T-helper 2 cell treated with Interferon-gamma antibody and Interleukin-4, amounts not matched to agents 5 μg/mL and 100 μg/mL, for 36 hours (primary cell): Measurements from ENCODE around the gene XRCC5.
"Not testable (repeated sequence)": the region's sequence is repeated elsewhere in the genome, so short reads cannot be mapped to it uniquely, and the experiment has no call there.

Experiments
- DNase-seq: peaks from one replicate; pipeline ENCODE4 v3.0.0; 2021; ENCODE audit warnings: low spot score
- H3K27ac Mint-ChIP-seq: one replicate; pipeline ENCODE4 v1.8.0; 2021; ENCODE audit warnings: mild to moderate bottlenecking, mixed read lengths
- H3K27me3 Mint-ChIP-seq: one replicate; pipeline ENCODE4 v1.8.0; 2021; ENCODE audit warnings: low read depth, mixed read lengths
- H3K36me3 Mint-ChIP-seq: one replicate; pipeline ENCODE4 v1.8.0; 2021; ENCODE audit warnings: low read depth, mixed read lengths
- H3K4me1 Mint-ChIP-seq: one replicate; pipeline ENCODE4 v1.8.0; 2021; ENCODE audit warnings: low read depth, mixed read lengths
- H3K4me3 Mint-ChIP-seq: one replicate; pipeline ENCODE4 v1.8.0; 2022; ENCODE audit warnings: mild to moderate bottlenecking, moderate library complexity, mixed read lengths
- H3K9me3 Mint-ChIP-seq: one replicate; pipeline ENCODE4 v1.8.0; 2021; ENCODE audit warnings: mixed read lengths

The XRCC5 gene

GRCh38 chr2:216080048-216080447 is 29.1 kb upstream of the XRCC5 start:
- not testable (repeated sequence) for H3K9me3 Mint-ChIP-seq, DNase-seq, H3K27ac Mint-ChIP-seq, H3K27me3 Mint-ChIP-seq
- H3K4me1 Mint-ChIP-seq: peaks cover 48% of the 10 kb centered on the region
- H3K36me3 Mint-ChIP-seq: peaks cover 15% of the 10 kb centered on the region
- peak overlapping the region; percentile 96 for H3K4me3 Mint-ChIP-seq

GRCh38 chr2:216081012-216081411 is 28.1 kb upstream of the XRCC5 start:
- peak overlapping the region; percentile 83 for H3K27ac Mint-ChIP-seq
- H3K4me1 Mint-ChIP-seq: peaks cover 44% of the 10 kb centered on the region
- peaks cover 10% of the 10 kb centered on the region for H3K36me3 Mint-ChIP-seq
- no peaks in the 10 kb centered on the region for H3K9me3 Mint-ChIP-seq
- no peak for DNase-seq
- no peaks in the 10 kb centered on the region for H3K27me3 Mint-ChIP-seq
- peak overlapping the region; percentile 96 for H3K4me3 Mint-ChIP-seq

GRCh38 chr2:216081487-216082116 is 27.5 kb upstream of the XRCC5 start, which contains the start of the genes PECR and TMEM169:
Gene PECR (minus strand): TSS chr2:216081809. CDS start chr2:216081741, 68 bp downstream.
Gene TMEM169 (plus strand): TSS chr2:216081919. CDS start chr2:216095964, 14,045 bp downstream.
- peaks cover 8% of the 10 kb centered on the region for H3K36me3 Mint-ChIP-seq
- no peaks in the 10 kb centered on the region for H3K27me3 Mint-ChIP-seq
- peaks cover 45% of the 10 kb centered on the region for H3K4me1 Mint-ChIP-seq
- peak within 1 kb of the TSS; percentile 96 for H3K4me3 Mint-ChIP-seq
- H3K27ac Mint-ChIP-seq: peak within 1 kb of the TSS; percentile 87
- DNase-seq: peak; percentile 79
- H3K9me3 Mint-ChIP-seq: no peaks in the 10 kb centered on the region

- no peaks in the 10 kb centered on the region for H3K27me3 Mint-ChIP-seq
- no peaks in the 10 kb centered on the region for H3K9me3 Mint-ChIP-seq
- H3K36me3 Mint-ChIP-seq: peaks cover 12% of the 10 kb centered on the region
- H3K4me1 Mint-ChIP-seq: peaks cover 49% of the 10 kb centered on the region
- DNase-seq: no peak
- H3K4me3 Mint-ChIP-seq: peak overlapping the region; percentile 96
- H3K27ac Mint-ChIP-seq: peak overlapping the region; percentile 87
Observed at GRCh38 chr2:216082117-216082711, 26.9 kb upstream of the XRCC5 start.

- H3K4me1 Mint-ChIP-seq: peaks cover 51% of the 10 kb centered on the region
- H3K36me3 Mint-ChIP-seq: peaks cover 12% of the 10 kb centered on the region
- H3K27ac Mint-ChIP-seq: peak overlapping the region; percentile 87
- peak overlapping the region; percentile 96 for H3K4me3 Mint-ChIP-seq
- H3K27me3 Mint-ChIP-seq: no peaks in the 10 kb centered on the region
- no peak for DNase-seq
- no peaks in the 10 kb centered on the region for H3K9me3 Mint-ChIP-seq
Observed at GRCh38 chr2:216082805-216083204, 26.3 kb upstream of the XRCC5 start.

GRCh38 chr2:216083464-216084281 is 25.5 kb upstream of the XRCC5 start:
- Mint-ChIP-seq H3K4me1 (peaks cover 50% of the 10 kb centered on the region), H3K27me3 (no peaks in the 10 kb centered on the region), H3K9me3 (no peaks in the 10 kb centered on the region), H3K27ac (peak overlapping the region; percentile 87), H3K36me3 (peaks cover 12% of the 10 kb centered on the region), H3K4me3 (peak overlapping the region; percentile 96)
- DNase-seq: no peak

GRCh38 chr2:216084547-216084946 is 24.6 kb upstream of the XRCC5 start:
- Mint-ChIP-seq H3K27me3 (no peaks in the 10 kb centered on the region), H3K9me3 (no peaks in the 10 kb centered on the region), H3K4me3 (peak overlapping the region; percentile 96), H3K27ac (peak overlapping the region; percentile 87), H3K36me3 (peaks cover 15% of the 10 kb centered on the region), H3K4me1 (peaks cover 47% of the 10 kb centered on the region)
- no peak for DNase-seq

- peak overlapping the region; percentile 51 for H3K27ac Mint-ChIP-seq
- no peaks in the 10 kb centered on the region for H3K27me3 Mint-ChIP-seq
- peaks cover 50% of the 10 kb centered on the region for H3K4me1 Mint-ChIP-seq
- H3K9me3 Mint-ChIP-seq: no peaks in the 10 kb centered on the region
- DNase-seq: no peak
- no peak overlapping the region for H3K4me3 Mint-ChIP-seq
- H3K36me3 Mint-ChIP-seq: peaks cover 15% of the 10 kb centered on the region
Observed at GRCh38 chr2:216086207-216086893, 22.8 kb upstream of the XRCC5 start.

- H3K9me3 Mint-ChIP-seq: no peaks in the 10 kb centered on the region
- peaks cover 9% of the 10 kb centered on the region for H3K36me3 Mint-ChIP-seq
- H3K4me3 Mint-ChIP-seq: no peak overlapping the region
- H3K4me1 Mint-ChIP-seq: peaks cover 22% of the 10 kb centered on the region
- H3K27ac Mint-ChIP-seq: peak overlapping the region; percentile 20
- no peaks in the 10 kb centered on the region for H3K27me3 Mint-ChIP-seq
- DNase-seq: no peak
Observed at GRCh38 chr2:216090369-216090786, 18.8 kb upstream of the XRCC5 start.

GRCh38 chr2:216092646-216093045 is 16.5 kb upstream of the XRCC5 start:
- DNase-seq: no peak
- Mint-ChIP-seq H3K4me3 (no peak overlapping the region), H3K4me1 (peaks cover 12% of the 10 kb centered on the region), H3K9me3 (no peaks in the 10 kb centered on the region), H3K36me3 (peaks cover 5% of the 10 kb centered on the region), H3K27ac (no peak overlapping the region), H3K27me3 (no peaks in the 10 kb centered on the region)

GRCh38 chr2:216094701-216095100 is 14.4 kb upstream of the XRCC5 start:
- Mint-ChIP-seq H3K9me3 (no peaks in the 10 kb centered on the region), H3K36me3 (peaks cover 2% of the 10 kb centered on the region), H3K4me3 (no peak overlapping the region), H3K4me1 (peaks cover 12% of the 10 kb centered on the region), H3K27me3 (no peaks in the 10 kb centered on the region), H3K27ac (no peak overlapping the region)
- no peak for DNase-seq

GRCh38 chr2:216098421-216099334 is 10.5 kb upstream of the XRCC5 start:
- peaks cover 2% of the 10 kb centered on the region for H3K4me1 Mint-ChIP-seq
- peaks cover 1% of the 10 kb centered on the region for H3K36me3 Mint-ChIP-seq
- H3K4me3 Mint-ChIP-seq: no peak overlapping the region
- no peaks in the 10 kb centered on the region for H3K9me3 Mint-ChIP-seq
- H3K27me3 Mint-ChIP-seq: no peaks in the 10 kb centered on the region
- no peak for DNase-seq
- no peak overlapping the region for H3K27ac Mint-ChIP-seq

- H3K36me3 Mint-ChIP-seq: peaks cover 1% of the 10 kb centered on the region
- no peak for DNase-seq
- H3K4me3 Mint-ChIP-seq: no peak overlapping the region
- no peaks in the 10 kb centered on the region for H3K9me3 Mint-ChIP-seq
- no peak overlapping the region for H3K27ac Mint-ChIP-seq
- peaks cover 2% of the 10 kb centered on the region for H3K4me1 Mint-ChIP-seq
- no peaks in the 10 kb centered on the region for H3K27me3 Mint-ChIP-seq
Observed at GRCh38 chr2:216101109-216101508, 8.0 kb upstream of the XRCC5 start.
